ENCODE measurements around the gene ANAPC7. TPM values are rescaled to one million over a fixed set of nuclear protein-coding genes. Genes with fewer than 3 reads are reported as not detected.

The ANAPC7 gene
- total and polyA plus RNA-seq, 9 of the 15 experiments (the other 6 are each of a cell fraction or from before 2014, with no cell fraction given), result 46.7 to 158 (median 109) TPM

DNA sequence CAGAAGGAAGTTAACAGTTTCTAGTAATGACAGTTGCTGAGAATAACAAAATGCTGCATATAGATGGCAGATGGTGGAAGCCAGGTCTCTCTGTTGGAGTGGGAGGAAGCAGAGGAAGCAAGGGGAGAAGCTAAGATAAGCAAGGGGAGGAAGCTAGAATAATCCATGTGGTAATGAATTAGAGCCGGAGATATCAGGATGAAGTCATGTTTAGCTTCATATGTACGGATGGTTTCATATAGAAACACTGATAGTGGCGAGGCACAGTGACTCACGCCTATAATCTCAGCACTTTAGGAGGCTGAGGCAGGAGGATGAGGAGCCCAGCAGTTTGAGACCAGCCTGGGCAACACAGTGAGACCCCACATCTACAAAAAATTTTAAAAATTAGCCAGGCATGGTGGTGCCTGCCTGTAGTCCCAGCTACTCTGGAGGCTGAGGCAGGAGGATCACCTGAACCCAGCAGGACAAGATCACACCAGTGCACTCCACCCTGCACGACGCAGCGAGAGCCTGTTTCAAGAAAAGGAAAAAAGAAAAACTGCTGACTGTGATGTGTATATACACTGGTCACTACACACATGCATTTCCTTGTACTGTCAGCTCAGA lies 49.2 kb downstream of the ANAPC7 start (continued):
- TF ChIP-seq HMG20B (CRISPR knock-in tag; IDR thresholded peaks at IDR 0.05), result no peak
- peak; percentile 63 for TF ChIP-seq VEZF1 (CRISPR knock-in tag; IDR thresholded peaks at IDR 0.05)
- TF ChIP-seq FOXP4 (CRISPR knock-in tag; IDR thresholded peaks at IDR 0.05; ENCODE audit: borderline replicate concordance), result 0 out of 2 replicates have a peak, but pooled peaks have one; percentile 46
- no peak for TF ChIP-seq TCF7 (IDR thresholded peaks at IDR 0.05; ENCODE audit: borderline replicate concordance)
- no peak for TF ChIP-seq HIVEP1 (CRISPR knock-in tag; IDR thresholded peaks at IDR 0.05)
- TF ChIP-seq ZNF449 (CRISPR knock-in tag; IDR thresholded peaks at IDR 0.05), result no peak
- TF ChIP-seq STAT5B (CRISPR knock-in tag; IDR thresholded peaks at IDR 0.05), result no peak
- no peak for TF ChIP-seq CTCFL (IDR thresholded peaks at IDR 0.05; ENCODE audit: borderline replicate concordance, insufficient read depth, low read depth, low read length, poor library complexity, severe bottlenecking)
- TF ChIP-seq HDAC6 (IDR thresholded peaks at IDR 0.05; ENCODE audit: low read depth, low read length), result no peak
- TF ChIP-seq HNRNPUL1 (IDR thresholded peaks at IDR 0.05; ENCODE audit: low read length), result no peak
- TF ChIP-seq BACH1 (tag; IDR thresholded peaks at IDR 0.05), result no peak
